IPS DF 4.7 (cell line): ENCODE data around the gene SMAD5.

ENCODE experiments used
- DNase-seq: peaks from one replicate; pipeline ENCODE4 v3.0.0-alpha.2; 2013; ENCODE audit warnings: low spot score; ENCODE audit errors: extremely low read depth

Gene SMAD5

DNA sequence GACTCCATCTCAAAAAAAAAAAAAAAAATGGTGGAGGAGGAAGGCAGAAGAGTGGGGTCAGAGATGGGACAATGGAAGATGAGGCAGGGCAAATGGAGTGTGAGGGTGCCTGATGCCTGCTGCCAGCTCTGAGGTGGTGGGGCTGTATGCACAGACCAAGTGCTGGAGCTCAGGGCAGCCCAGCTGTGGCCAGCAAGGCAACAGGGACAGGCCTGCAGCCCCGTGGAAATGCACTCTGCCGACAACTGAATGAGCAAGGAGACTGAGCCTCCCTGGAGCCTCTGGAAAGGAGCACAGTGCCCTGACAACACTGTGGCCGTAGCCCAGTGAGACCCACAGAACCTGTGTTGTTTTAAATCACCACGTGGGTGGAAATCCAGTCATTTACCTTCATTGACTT, 83.2 kb downstream of the SMAD5 start:
- no peak for DNase-seq

DNA sequence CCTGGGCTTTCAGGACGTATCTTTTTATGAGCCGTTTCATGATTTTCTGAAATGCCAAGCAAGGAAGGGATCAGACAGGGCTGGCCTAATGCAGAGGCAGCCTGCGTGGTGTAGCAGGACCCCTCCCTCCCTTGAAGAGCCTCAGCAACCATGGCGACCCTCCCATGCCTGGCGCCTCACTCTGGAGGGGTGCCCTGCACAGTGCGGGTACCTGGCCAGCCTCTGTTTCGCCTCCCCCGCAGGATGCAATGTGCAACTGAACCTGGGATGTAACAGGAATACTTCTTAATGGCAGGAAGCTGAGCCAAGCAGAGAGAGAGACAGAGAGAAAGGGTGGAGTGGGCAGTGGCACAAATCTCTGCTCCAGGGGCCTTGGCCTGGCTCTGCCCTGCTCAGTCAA, 83.6 kb downstream of the SMAD5 start:
- DNase-seq: no peak

DNA sequence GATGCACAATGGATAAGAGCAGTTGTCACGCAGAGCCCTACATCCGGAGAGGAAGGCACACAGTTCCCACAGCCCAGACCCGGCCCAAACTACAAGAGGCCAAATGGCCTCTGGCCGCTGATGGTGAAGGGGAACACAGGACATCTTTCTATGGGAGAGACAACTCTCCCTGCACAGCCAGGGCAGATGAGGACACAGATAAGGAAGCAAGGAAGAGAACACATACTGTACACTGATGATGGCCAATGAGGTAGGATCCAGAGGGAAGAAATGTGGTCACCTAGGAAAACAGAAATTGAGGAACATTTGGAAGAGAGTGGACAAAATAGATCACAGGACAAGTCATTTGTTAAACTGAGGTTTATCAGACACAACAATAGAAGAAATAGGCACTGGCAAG, 88.7 kb downstream of the SMAD5 start:
- no peak for DNase-seq

DNA sequence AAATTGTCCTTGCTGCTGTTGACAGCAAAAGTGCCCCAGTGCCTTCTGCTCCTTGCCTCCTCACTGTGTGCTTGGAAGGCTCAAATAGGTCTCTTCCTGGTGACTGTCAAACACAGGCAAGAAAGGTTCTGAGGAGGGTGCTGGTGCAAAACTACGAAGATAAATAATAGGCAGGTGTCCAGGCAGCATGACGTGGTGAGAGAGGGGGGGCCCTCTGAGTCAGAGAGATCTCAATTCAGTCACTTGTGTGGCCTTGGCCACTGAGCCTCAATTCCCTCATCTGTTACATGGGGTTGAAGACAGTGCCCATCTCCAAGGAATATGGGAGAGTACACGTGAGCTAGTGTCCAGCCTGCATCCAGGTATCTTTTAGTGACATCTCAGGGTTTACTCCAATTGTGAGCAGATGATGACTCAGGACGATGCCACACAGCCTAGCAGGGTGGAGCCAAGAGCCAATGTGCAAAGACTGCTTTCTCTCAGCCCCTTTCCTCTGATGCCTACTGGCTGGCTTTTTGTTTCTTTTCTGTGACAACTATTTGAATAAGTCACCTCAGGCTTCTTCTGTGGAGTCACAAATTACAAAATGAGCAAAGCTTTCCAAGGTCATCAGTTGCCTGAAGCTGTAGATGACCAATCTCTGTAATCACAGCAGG, 90.1 kb downstream of the SMAD5 start:
- DNase-seq: no peak

DNA sequence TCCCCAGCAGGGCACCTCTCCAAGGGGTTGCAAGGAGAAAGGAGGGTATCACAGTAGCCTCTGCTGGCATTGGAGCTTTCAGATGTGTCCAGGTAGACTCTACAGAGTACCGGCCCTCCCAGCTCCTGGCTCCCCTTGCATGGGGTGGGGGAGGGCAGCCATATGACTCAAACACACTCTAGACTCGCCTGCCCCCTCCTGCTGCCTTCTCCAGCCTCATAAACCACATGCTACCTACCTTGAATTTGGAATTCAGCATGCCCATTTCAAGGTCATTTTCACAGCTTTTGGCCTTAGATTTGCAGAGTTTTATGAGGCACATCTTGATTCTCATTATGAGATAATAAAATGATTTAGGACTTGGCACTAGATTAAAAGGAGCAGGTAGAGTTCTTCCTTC, 93.2 kb downstream of the SMAD5 start:
- no peak for DNase-seq

DNA sequence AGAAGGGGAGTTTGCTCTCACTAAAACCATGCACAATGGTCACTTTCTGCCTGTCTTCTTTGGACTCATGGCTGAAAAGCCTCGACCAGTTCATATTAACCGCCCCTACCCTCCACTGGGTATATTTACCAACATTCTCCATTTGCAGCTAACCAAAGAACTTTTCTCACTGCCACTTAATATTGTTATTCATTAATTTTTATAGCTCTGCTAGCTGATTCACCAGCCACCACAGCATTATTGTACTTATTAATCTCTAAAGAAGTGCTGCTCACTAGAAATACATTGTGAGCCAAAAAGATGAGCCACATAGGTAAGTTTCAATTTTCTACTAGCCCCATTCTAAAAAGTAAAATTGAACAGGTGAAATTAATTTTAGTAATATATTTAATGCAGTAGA, 93.8 kb downstream of the SMAD5 start:
- DNase-seq: no peak

DNA sequence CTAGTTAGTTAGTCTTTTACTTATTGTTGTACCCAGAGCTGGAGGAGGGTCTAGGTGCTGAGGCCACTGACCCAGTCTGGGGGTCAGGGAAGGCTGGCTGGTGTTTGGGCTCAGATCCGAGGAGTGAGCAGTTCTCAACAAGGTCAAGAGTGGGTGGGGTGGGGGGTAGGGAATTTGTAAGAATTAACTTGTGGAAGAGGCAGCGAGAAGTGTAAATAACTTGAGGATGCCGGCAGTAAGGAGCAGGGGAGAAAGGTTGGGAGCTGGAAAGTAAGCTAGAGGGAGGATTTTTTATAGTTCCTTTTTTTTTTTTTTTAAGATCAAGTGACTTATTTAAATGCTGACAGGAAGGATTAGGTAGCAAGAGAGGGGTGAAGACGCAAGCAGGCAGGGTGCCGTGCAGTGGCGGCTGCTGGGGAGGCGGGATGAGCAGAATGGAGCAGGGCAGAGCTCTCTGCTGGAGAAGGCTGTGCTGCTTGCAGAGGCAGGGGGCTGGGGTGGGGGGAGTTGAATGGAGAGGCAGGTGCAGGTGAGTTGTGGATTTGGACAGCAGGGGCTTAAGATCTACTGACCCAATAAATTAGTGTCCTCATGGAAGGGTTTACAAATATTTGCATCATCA, 95.6 kb downstream of the SMAD5 start:
- no peak for DNase-seq

DNA sequence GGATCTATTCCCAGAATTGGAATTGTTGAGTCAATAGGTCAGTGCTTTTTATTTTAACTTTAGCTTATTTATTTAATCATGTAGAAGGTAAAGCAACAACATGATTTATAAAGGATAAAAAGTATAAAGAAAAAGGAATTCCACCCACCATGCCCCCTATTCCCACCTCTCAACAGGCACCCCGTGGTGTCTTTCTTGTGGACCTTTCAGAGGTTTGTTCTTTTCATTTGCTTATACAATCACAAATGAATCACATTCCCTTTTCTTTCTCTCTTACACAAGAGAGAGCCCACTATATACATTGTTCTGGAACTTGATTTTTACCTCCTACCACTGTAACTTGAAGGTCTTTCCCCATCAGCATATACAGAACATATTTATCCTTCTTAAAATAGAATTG, 97.5 kb downstream of the SMAD5 start:
- no peak for DNase-seq

DNA sequence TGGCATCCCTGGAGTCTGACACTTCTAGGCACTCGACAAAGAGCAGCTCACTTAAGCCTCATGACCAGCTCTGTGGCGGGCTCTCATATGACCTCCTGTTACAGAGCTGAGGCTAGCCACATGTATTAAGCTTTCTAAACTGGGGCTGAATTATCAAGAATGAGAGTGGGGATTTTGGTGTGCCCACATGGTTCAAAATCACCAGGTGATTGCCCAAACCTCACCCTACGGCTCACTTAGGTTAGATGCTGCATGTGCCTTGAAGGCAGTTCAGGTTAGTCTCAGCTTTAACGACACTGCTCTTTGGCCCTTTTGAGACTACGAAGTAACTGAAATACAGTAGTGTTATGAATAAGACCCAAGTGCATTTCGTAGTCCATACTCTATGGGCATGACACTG, 99.7 kb downstream of the SMAD5 start:
- no peak for DNase-seq
